Measurements from ENCODE around the gene PTMA. TPM values are rescaled to one million over a fixed set of nuclear protein-coding genes. Genes with fewer than 3 reads are reported as not detected.

The PTMA gene
- total RNA-seq, 1 experiment from 2014 or later: 1,625 TPM

- CTCF ChIA-PET: no interaction called here
- Histone ChIP-seq H3K4me3 (ENCODE audit: low read length) (no peak overlapping the region), H4K20me1 (ENCODE audit: low read length) (no peaks in the 10 kb centered on the region), H3F3A (ENCODE audit: low read length, unreplicated experiment) (no peaks in the 10 kb centered on the region), H3K4me2 (ENCODE audit: low read length) (no peak overlapping the region), H3K9me2 (replicated peaks; ENCODE audit: low read length) (no peaks in the 10 kb centered on the region), H3K27me3 (ENCODE audit: low read length) (no peaks in the 10 kb centered on the region), H3K9me3 (ENCODE audit: low read length) (no peaks in the 10 kb centered on the region), H2AFZ (ENCODE audit: low read length) (no peak overlapping the region), H3K36me3 (ENCODE audit: low read depth, low read length) (no peaks in the 10 kb centered on the region), H3K4me1 (ENCODE audit: insufficient read depth, low read length) (peaks cover 18% of the 10 kb centered on the region), H3K27ac (ENCODE audit: low read length) (no peak overlapping the region), H3K9ac (ENCODE audit: low read length) (no peak overlapping the region), H3K79me2 (ENCODE audit: low read length) (no peaks in the 10 kb centered on the region)
- POLR2A ChIA-PET (ENCODE audit: unreplicated experiment): interaction anchor here (0.7 kb wide), 1 partner anchor 17 kb away, joined by 4 read pairs; no protein-coding TSS in a partner anchor
- ATAC-seq (no peak), DNase-seq (no peak)
- TF ChIP-seq EZH2 (IDR thresholded peaks at IDR 0.05; ENCODE audit: low read length, unreplicated experiment) (no peak), EZH2phosphoT487 (IDR thresholded peaks at IDR 0.05; ENCODE audit: borderline replicate concordance, low read length) (no peak), CTCF (conservative IDR thresholded peaks at IDR 0.05; ENCODE audit: low read depth, low read length) (no peak)
- no TSS peak for BruUV-seq (replicated peaks)
- intact Hi-C loops (cut with micrococcal nuclease): no loop called here
Observed at GRCh38 chr2:231720292-231720986, 12.1 kb downstream of the PTMA start.

- ChIA-PET POLR2A (ENCODE audit: unreplicated experiment) (no interaction called here), CTCF (no interaction called here)
- DNase-seq (no peak), ATAC-seq (no peak)
- intact Hi-C loops (cut with micrococcal nuclease): no loop called here
- H3K9ac ChIP-seq (ENCODE audit: low read length): no peak overlapping the region
- no peak for TF ChIP-seq CTCF (conservative IDR thresholded peaks at IDR 0.05; ENCODE audit: low read depth, low read length)
- TF ChIP-seq EZH2phosphoT487 (IDR thresholded peaks at IDR 0.05; ENCODE audit: borderline replicate concordance, low read length): no peak
- TF ChIP-seq EZH2 (IDR thresholded peaks at IDR 0.05; ENCODE audit: low read length, unreplicated experiment): no peak
- H3K27ac ChIP-seq (ENCODE audit: low read length): no peak overlapping the region
- no peak overlapping the region for H3K4me3 ChIP-seq (ENCODE audit: low read length)
- no peaks in the 10 kb centered on the region for H3K9me2 ChIP-seq (replicated peaks; ENCODE audit: low read length)
- no peaks in the 10 kb centered on the region for H3K36me3 ChIP-seq (ENCODE audit: low read depth, low read length)
- H3K27me3 ChIP-seq (ENCODE audit: low read length): no peaks in the 10 kb centered on the region
- BruUV-seq (replicated peaks): no TSS peak
- peaks cover 11% of the 10 kb centered on the region for H3K4me1 ChIP-seq (ENCODE audit: insufficient read depth, low read length)
- H3F3A ChIP-seq (ENCODE audit: low read length, unreplicated experiment): no peaks in the 10 kb centered on the region
- no peak overlapping the region for H3K4me2 ChIP-seq (ENCODE audit: low read length)
- no peaks in the 10 kb centered on the region for H4K20me1 ChIP-seq (ENCODE audit: low read length)
- no peaks in the 10 kb centered on the region for H3K9me3 ChIP-seq (ENCODE audit: low read length)
- H2AFZ ChIP-seq (ENCODE audit: low read length): no peak overlapping the region
- H3K79me2 ChIP-seq (ENCODE audit: low read length): no peaks in the 10 kb centered on the region
Observed at GRCh38 chr2:231720987-231721966, 13.0 kb downstream of the PTMA start.
